Vagina (tissue), 2 donors: ENCODE data around the gene P2RX5.

Experiments used
- CTCF ChIP-seq, 3 experiments: fragments of 450-650 bp in 2 of 3; fragments of 200-600 bp in 1 of 3; sonication (generic) in 1 of 3; IDR thresholded peaks; one replicate each; pipeline ENCODE4 v1.5.1; 2017 to 2019; ENCODE audit warnings: antibody characterized with exemption in 3 of 3, mild to moderate bottlenecking in 2 of 3, moderate library complexity in 2 of 3
- POLR2A ChIP-seq, 2 donors: fragments of 450-650 bp; IDR thresholded peaks; one replicate each; pipeline ENCODE4 v1.6.1; 2017; ENCODE audit warnings: antibody characterized with exemption in 2 of 2, mild to moderate bottlenecking in 2 of 2, moderate library complexity in 2 of 2

GRCh38 chr17:3663102-3664011 is 32.6 kb downstream of the P2RX5 start:
- TF ChIP-seq CTCF (IDR thresholded peaks at IDR 0.05) (no peak), POLR2A (IDR thresholded peaks at IDR 0.05) (no peak)
